MCF 10A (cell line): ENCODE data around the gene BNIPL. TPM values are rescaled to one million over a fixed set of nuclear protein-coding genes. Genes with fewer than 3 reads are reported as not detected.

Experiments used
- BruUV-seq: library from RNA; stranded (reverse); fragments of 400-500 nt; replicated peaks from 2 replicates; lab custom pipeline; 2021; lab: Mats Ljungman, UMichigan
- CTCF ChIA-PET: fragments of 300-600 bp; sonication (Branson Sonifier 250); formaldehyde crosslinking; extraction: SDS; loops from one replicate; lab custom pipeline; 2021; ENCODE audit warnings: antibody characterized with exemption, inconsistent platforms; lab: Yijun Ruan, JAX
- POLR2A ChIA-PET: fragments of 300-600, 350-650 bp; sonication (Branson Sonifier 250); formaldehyde crosslinking; extraction: SDS; loops from one replicate; lab custom pipeline; 2020; ENCODE audit warnings: antibody characterized with exemption, inconsistent platforms; lab: Yijun Ruan, JAX
- DNase-seq: peaks from one replicate; pipeline ENCODE4 v3.0.0-alpha.2; 2018; ENCODE audit not compliant: unreplicated experiment
- H3K27ac Mint-ChIP-seq: one replicate; pipeline ENCODE4 v1.8.0; 2022; ENCODE audit warnings: mild to moderate bottlenecking, low read depth, mixed read lengths; ENCODE audit not compliant: unreplicated experiment
- H3K27me3 Mint-ChIP-seq: one replicate; pipeline ENCODE4 v1.8.0; 2022; ENCODE audit warnings: mixed read lengths; ENCODE audit not compliant: insufficient read depth, unreplicated experiment
- H3K36me3 Mint-ChIP-seq: one replicate; pipeline ENCODE4 v1.8.0; 2022; ENCODE audit warnings: mild to moderate bottlenecking, moderate library complexity, mixed read lengths; ENCODE audit not compliant: insufficient read depth, unreplicated experiment
- H3K4me1 Mint-ChIP-seq: one replicate; pipeline ENCODE4 v1.8.0; 2022; ENCODE audit warnings: mixed read lengths; ENCODE audit not compliant: insufficient read depth, unreplicated experiment
- H3K4me3 Mint-ChIP-seq: one replicate; pipeline ENCODE4 v1.8.0; 2022; ENCODE audit warnings: mild to moderate bottlenecking, moderate library complexity, mixed read lengths; ENCODE audit not compliant: unreplicated experiment
- H3K9me3 Mint-ChIP-seq: one replicate; pipeline ENCODE4 v1.8.0; 2022; ENCODE audit warnings: mixed read lengths; ENCODE audit not compliant: unreplicated experiment
- intact Hi-C: fragments of 100-400 bp; cut with micrococcal nuclease; formaldehyde crosslinking; loops from 2 replicates; pipeline ENCODE4 v1.14.1; 2022
- total RNA-seq: library from RNA; stranded (reverse); gene quantifications from 2 replicates; pipeline ENCODE4 v1.2.3, GENCODE V29; 2022
- TF ChIP-seq, protein P1 (sequence below): fragments of 200-600 bp; IDR thresholded peaks from one replicate; pipeline ENCODE4 v1.8.0; 2022; ENCODE audit warnings: antibody characterized with exemption, mild to moderate bottlenecking; ENCODE audit not compliant: unreplicated experiment

The BNIPL gene
- total RNA-seq, 1 experiment from 2014 or later, result 1.2 TPM

DNA sequence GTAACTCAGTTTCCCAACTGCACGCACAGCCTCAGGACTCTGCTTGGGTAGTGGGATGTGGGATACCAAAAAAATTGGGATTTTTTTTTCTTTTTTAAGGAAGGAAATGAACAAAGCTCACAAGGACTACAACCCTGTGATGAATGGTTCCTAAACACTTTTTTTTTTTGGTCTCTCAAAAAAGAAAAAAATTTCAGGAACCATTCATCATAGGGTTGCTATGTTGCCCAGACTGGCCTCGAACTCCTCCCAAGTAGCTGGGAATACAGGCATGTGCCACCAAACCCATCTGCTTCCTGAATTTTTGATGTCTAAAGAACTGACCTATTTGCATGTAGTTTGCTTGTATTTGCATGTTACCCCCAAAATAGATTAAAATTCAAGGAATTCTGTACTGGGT lies 36.5 kb upstream of the BNIPL start:
- no peak overlapping the region for H3K4me3 Mint-ChIP-seq
- POLR2A ChIA-PET, result interaction anchor here (0.8 to 0.9 kb wide), 3 partner anchors 13 to 34 kb away, joined by 3 to 4 read pairs (median 3); no protein-coding TSS in a partner anchor
- H3K27me3 Mint-ChIP-seq, result no peaks in the 10 kb centered on the region
- no TSS peak for BruUV-seq
- peaks cover 13% of the 10 kb centered on the region for H3K4me1 Mint-ChIP-seq
- CTCF ChIA-PET, result interaction anchor here (0.6 to 12.4 kb wide), 11 partner anchors 12 to 1057 kb away, joined by 3 to 302 read pairs (median 4); partner anchors contain the start of genes ANXA9 and CERS2
- TF ChIP-seq, protein P1, sequence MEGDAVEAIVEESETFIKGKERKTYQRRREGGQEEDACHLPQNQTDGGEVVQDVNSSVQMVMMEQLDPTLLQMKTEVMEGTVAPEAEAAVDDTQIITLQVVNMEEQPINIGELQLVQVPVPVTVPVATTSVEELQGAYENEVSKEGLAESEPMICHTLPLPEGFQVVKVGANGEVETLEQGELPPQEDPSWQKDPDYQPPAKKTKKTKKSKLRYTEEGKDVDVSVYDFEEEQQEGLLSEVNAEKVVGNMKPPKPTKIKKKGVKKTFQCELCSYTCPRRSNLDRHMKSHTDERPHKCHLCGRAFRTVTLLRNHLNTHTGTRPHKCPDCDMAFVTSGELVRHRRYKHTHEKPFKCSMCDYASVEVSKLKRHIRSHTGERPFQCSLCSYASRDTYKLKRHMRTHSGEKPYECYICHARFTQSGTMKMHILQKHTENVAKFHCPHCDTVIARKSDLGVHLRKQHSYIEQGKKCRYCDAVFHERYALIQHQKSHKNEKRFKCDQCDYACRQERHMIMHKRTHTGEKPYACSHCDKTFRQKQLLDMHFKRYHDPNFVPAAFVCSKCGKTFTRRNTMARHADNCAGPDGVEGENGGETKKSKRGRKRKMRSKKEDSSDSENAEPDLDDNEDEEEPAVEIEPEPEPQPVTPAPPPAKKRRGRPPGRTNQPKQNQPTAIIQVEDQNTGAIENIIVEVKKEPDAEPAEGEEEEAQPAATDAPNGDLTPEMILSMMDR, result no peak
- DNase-seq, result no peak
- intact Hi-C loops, result loop anchor here (5.0 kb wide), 1 partner anchor 378 kb away; no protein-coding TSS in a partner anchor
- peaks cover 23% of the 10 kb centered on the region for H3K36me3 Mint-ChIP-seq
- H3K9me3 Mint-ChIP-seq, result no peaks in the 10 kb centered on the region
- no peak overlapping the region for H3K27ac Mint-ChIP-seq

- Mint-ChIP-seq H3K27me3 (no peaks in the 10 kb centered on the region), H3K4me3 (no peak overlapping the region), H3K4me1 (peaks cover 16% of the 10 kb centered on the region), H3K9me3 (no peaks in the 10 kb centered on the region), H3K36me3 (peaks cover 23% of the 10 kb centered on the region), H3K27ac (no peak overlapping the region)
- intact Hi-C loops, result no loop called here
- no peak for DNase-seq
- BruUV-seq, result no TSS peak
- CTCF ChIA-PET, result interaction anchor here (1.0 to 12.4 kb wide), 6 partner anchors 11 to 156 kb away, joined by 3 to 302 read pairs (median 5); partner anchors contain the start of genes ANXA9, CERS2 and TNFAIP8L2
- TF ChIP-seq, protein P1, result no peak
- POLR2A ChIA-PET, result interaction anchor here (0.7 to 1.4 kb wide), 4 partner anchors 27 to 344 kb away, joined by 3 to 4 read pairs (median 3); no protein-coding TSS in a partner anchor
Measured at GRCh38 chr1:151000408-151000807, 36.0 kb upstream of the BNIPL start.

GRCh38 chr1:151001602-151002001 lies 34.8 kb upstream of the BNIPL start:
- no peak overlapping the region for H3K27ac Mint-ChIP-seq
- H3K36me3 Mint-ChIP-seq, result peaks cover 17% of the 10 kb centered on the region
- H3K9me3 Mint-ChIP-seq, result no peaks in the 10 kb centered on the region
- ChIA-PET POLR2A (interaction anchor here (0.6 to 1.4 kb wide), 5 partner anchors 16 to 211 kb away, joined by 3 to 6 read pairs (median 3); partner anchors contain the start of gene ANXA9), CTCF (interaction anchor here (0.6 to 12.4 kb wide), 7 partner anchors 9 to 660 kb away, joined by 3 to 302 read pairs (median 6); partner anchors contain the start of genes ANXA9, CERS2, SETDB1 and TNFAIP8L2)
- intact Hi-C loops, result no loop called here
- BruUV-seq, result no TSS peak
- peaks cover 23% of the 10 kb centered on the region for H3K4me1 Mint-ChIP-seq
- H3K4me3 Mint-ChIP-seq, result no peak overlapping the region
- H3K27me3 Mint-ChIP-seq, result no peaks in the 10 kb centered on the region
- no peak for DNase-seq
- TF ChIP-seq, protein P1, result no peak

- intact Hi-C loops, result no loop called here
- H3K4me3 Mint-ChIP-seq, result no peak overlapping the region
- no peaks in the 10 kb centered on the region for H3K9me3 Mint-ChIP-seq
- H3K27ac Mint-ChIP-seq, result no peak overlapping the region
- DNase-seq, result no peak
- H3K27me3 Mint-ChIP-seq, result no peaks in the 10 kb centered on the region
- no TSS peak for BruUV-seq
- TF ChIP-seq, protein P1, result no peak
- CTCF ChIA-PET, result interaction anchor here (0.5 to 12.4 kb wide), 9 partner anchors 9 to 661 kb away, joined by 3 to 302 read pairs (median 5); partner anchors contain the start of genes ANXA9, CERS2, SETDB1 and TNFAIP8L2
- H3K4me1 Mint-ChIP-seq, result peaks cover 26% of the 10 kb centered on the region
- POLR2A ChIA-PET, result interaction anchor here (1.1 to 1.3 kb wide), 3 partner anchors 17 to 45 kb away, joined by 3 to 6 read pairs (median 3); partner anchors contain the start of gene ANXA9
- peaks cover 21% of the 10 kb centered on the region for H3K36me3 Mint-ChIP-seq
Measured at GRCh38 chr1:151002051-151002450, 34.3 kb upstream of the BNIPL start.
